Activated naive CD8-positive, alpha-beta T cell treated with anti-CD3 and anti-CD28 coated beads for 36 hours (primary cell): ENCODE data around the gene CCSER2. TPM values are rescaled to one million over a fixed set of nuclear protein-coding genes. Genes with fewer than 3 reads are reported as not detected.
A peak's percentile ranks its signal among the peaks of the same experiment; 100 is the strongest.
"Not testable (repeated sequence)": the region's sequence is repeated elsewhere in the genome, so short reads cannot be mapped to it uniquely, and the experiment has no call there.

Experiments used
- DNase-seq: peaks from one replicate; pipeline ENCODE4 v3.0.0; 2021
- H3K27ac Mint-ChIP-seq: one replicate; pipeline ENCODE4 v1.8.0; 2022; ENCODE audit warnings: mild to moderate bottlenecking, moderate library complexity, mixed read lengths
- H3K27me3 Mint-ChIP-seq: one replicate; pipeline ENCODE4 v1.8.0; 2022; ENCODE audit warnings: mild to moderate bottlenecking, mixed read lengths
- H3K36me3 Mint-ChIP-seq: one replicate; pipeline ENCODE4 v1.8.0; 2021; ENCODE audit warnings: mild to moderate bottlenecking, mixed read lengths
- H3K4me1 Mint-ChIP-seq: one replicate; pipeline ENCODE4 v1.8.0; 2021; ENCODE audit warnings: mixed read lengths
- H3K4me3 Mint-ChIP-seq: one replicate; pipeline ENCODE4 v1.8.0; 2022; ENCODE audit warnings: mild to moderate bottlenecking, moderate library complexity, mixed read lengths
- H3K9me3 Mint-ChIP-seq: one replicate; pipeline ENCODE4 v1.8.0; 2022; ENCODE audit warnings: mixed read lengths
- total RNA-seq, 2 experiments: library from RNA; stranded (reverse); gene quantifications; one replicate each; pipeline ENCODE4 v1.2.3, GENCODE V29; 2021

Gene CCSER2
- total RNA-seq, 2 experiments from 2014 or later = 42.4 to 43.8 TPM

- Mint-ChIP-seq H3K36me3 (no peaks in the 10 kb centered on the region), H3K27me3 (peaks cover 6% of the 10 kb centered on the region), H3K9me3 (no peaks in the 10 kb centered on the region), H3K27ac (no peak overlapping the region), H3K4me1 (peaks cover 10% of the 10 kb centered on the region), H3K4me3 (no peak overlapping the region)
- DNase-seq = no peak
Observed at GRCh38 chr10:84302223-84302622, 26.2 kb upstream of the CCSER2 start.

- no peak overlapping the region for H3K4me3 Mint-ChIP-seq
Observed at GRCh38 chr10:84306751-84307384, 21.5 kb upstream of the CCSER2 start.

GRCh38 chr10:84308021-84308420 is 20.4 kb upstream of the CCSER2 start:
- Mint-ChIP-seq H3K36me3 (no peaks in the 10 kb centered on the region), H3K9me3 (no peaks in the 10 kb centered on the region), H3K4me3 (no peak overlapping the region), H3K27ac (no peak overlapping the region), H3K4me1 (peaks cover 31% of the 10 kb centered on the region), H3K27me3 (peaks cover 3% of the 10 kb centered on the region)
- DNase-seq = no peak

More at GRCh38 chr10:84306751-84307384, 21.5 kb upstream of the CCSER2 start:
- Mint-ChIP-seq H3K36me3 (no peaks in the 10 kb centered on the region), H3K9me3 (no peaks in the 10 kb centered on the region), H3K27ac (peak overlapping the region; percentile 68), H3K27me3 (peaks cover 3% of the 10 kb centered on the region), H3K4me1 (peaks cover 31% of the 10 kb centered on the region)
- no peak for DNase-seq

- Mint-ChIP-seq H3K4me3 (peak overlapping the region; percentile 41), H3K36me3 (no peaks in the 10 kb centered on the region), H3K27me3 (peaks cover 3% of the 10 kb centered on the region), H3K27ac (peak overlapping the region; percentile 87), H3K9me3 (no peaks in the 10 kb centered on the region), H3K4me1 (peaks cover 31% of the 10 kb centered on the region)
- peak; percentile 52 for DNase-seq
Observed at GRCh38 chr10:84308481-84309304, 19.7 kb upstream of the CCSER2 start.

DNA sequence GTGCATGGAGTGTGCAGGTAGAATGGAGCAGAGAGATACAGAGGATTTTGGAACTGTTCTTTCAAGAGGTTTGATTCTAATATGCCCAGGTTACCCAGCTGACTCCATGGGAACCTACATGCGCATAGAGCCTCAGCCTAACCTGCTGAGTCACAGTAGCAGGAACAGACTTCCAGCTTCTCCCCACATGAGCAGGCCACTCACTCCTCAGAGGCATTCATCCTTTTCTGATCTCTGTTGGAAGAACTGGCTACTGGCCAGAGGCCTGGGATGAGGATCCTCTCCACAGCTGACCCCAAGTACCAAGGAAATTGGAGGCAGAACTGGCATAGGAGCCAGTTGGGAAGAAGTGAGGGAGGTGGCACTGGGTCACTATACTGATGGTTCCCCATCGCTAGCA is 17.9 kb upstream of the CCSER2 start:
- Mint-ChIP-seq H3K27me3 (peaks cover 3% of the 10 kb centered on the region), H3K27ac (no peak overlapping the region), H3K4me1 (peaks cover 41% of the 10 kb centered on the region), H3K9me3 (no peaks in the 10 kb centered on the region), H3K36me3 (no peaks in the 10 kb centered on the region), H3K4me3 (no peak overlapping the region)
- no peak for DNase-seq

DNA sequence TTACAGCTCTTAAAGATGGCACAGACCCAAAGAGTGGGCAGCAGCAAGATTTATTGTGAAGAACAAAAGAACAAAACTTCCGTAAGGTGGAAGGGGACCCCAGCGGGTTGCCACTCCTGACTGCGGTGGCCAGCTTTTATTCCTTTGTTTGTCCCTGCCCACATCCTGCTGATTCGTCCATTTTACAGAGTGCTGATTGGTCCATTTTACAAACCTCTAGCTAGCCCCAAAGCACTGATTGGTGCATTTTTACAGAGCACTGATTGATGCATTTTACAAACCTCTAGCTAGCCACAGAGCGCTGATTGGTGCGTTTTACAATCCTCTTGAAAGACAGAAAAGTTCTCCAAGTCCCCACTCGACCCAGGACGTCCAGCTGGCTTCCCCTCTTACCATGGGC is 16.8 kb upstream of the CCSER2 start:
- H3K4me3 Mint-ChIP-seq = no peak overlapping the region
- no peak overlapping the region for H3K27ac Mint-ChIP-seq
- peaks cover 37% of the 10 kb centered on the region for H3K4me1 Mint-ChIP-seq
- H3K27me3 Mint-ChIP-seq = peaks cover 4% of the 10 kb centered on the region
- no peak for DNase-seq
- no peaks in the 10 kb centered on the region for H3K9me3 Mint-ChIP-seq
- no peaks in the 10 kb centered on the region for H3K36me3 Mint-ChIP-seq

DNA sequence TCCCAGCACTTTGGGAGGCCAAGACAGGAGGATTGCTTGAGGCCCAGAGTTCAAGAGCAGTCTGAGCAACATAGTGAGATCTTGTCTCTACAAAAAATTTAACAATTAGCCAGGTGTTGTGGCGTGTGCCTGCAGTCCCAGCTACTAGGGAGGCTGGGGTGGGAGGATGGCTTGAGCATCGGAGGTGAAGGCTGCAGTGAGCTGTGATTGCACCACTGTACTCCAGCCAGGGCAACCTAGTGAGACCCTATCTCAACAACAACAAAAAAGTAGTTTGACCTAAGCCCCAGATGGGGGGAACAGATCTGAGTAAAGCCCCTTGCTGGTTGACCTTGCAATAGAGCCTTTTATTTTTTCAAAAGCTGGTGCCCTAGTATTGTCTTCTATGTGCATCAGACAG is 15.6 kb upstream of the CCSER2 start:
- Mint-ChIP-seq H3K36me3 (no peaks in the 10 kb centered on the region), H3K9me3 (no peaks in the 10 kb centered on the region), H3K27me3 (peaks cover 4% of the 10 kb centered on the region), H3K4me3 (no peak overlapping the region), H3K4me1 (peaks cover 31% of the 10 kb centered on the region), H3K27ac (no peak overlapping the region)
- no peak for DNase-seq

DNA sequence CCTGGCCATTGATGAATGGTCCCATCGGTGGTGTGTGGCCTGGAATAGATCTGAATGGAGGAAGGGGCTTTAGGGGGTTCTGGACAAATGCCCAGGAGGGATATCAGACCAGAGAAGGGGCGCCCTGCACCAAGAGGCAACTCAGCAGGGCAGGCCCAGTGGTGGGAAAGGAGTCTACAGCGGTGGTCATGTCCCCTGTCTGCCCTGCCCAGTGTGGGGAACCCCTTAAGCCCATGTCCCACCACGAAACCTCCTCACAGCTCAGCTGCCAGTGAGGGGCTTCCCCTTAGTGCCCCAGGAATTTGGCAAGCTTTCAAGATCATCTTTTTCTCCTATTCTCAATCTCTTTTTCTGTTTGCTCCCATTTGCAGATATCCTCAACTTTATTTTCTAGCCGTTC is 14.1 kb upstream of the CCSER2 start:
- no peaks in the 10 kb centered on the region for H3K36me3 Mint-ChIP-seq
- H3K27me3 Mint-ChIP-seq = peaks cover 8% of the 10 kb centered on the region
- DNase-seq = no peak
- H3K9me3 Mint-ChIP-seq = no peaks in the 10 kb centered on the region
- peaks cover 18% of the 10 kb centered on the region for H3K4me1 Mint-ChIP-seq
- H3K27ac Mint-ChIP-seq = peak overlapping the region; percentile 7
- no peak overlapping the region for H3K4me3 Mint-ChIP-seq

GRCh38 chr10:84317174-84317573 is 11.2 kb upstream of the CCSER2 start:
- Mint-ChIP-seq H3K36me3 (no peaks in the 10 kb centered on the region), H3K4me3 (no peak overlapping the region), H3K27me3 (peaks cover 8% of the 10 kb centered on the region), H3K4me1 (peaks cover 14% of the 10 kb centered on the region), H3K9me3 (no peaks in the 10 kb centered on the region), H3K27ac (no peak overlapping the region)
- no peak for DNase-seq

GRCh38 chr10:84321902-84322301 is 6.5 kb upstream of the CCSER2 start:
- no peak overlapping the region for H3K27ac Mint-ChIP-seq

GRCh38 chr10:84323566-84323965 is 4.8 kb upstream of the CCSER2 start:
- not testable (repeated sequence) for DNase-seq, H3K9me3 Mint-ChIP-seq, H3K27me3 Mint-ChIP-seq, H3K36me3 Mint-ChIP-seq, H3K27ac Mint-ChIP-seq, H3K4me1 Mint-ChIP-seq, H3K4me3 Mint-ChIP-seq

More at GRCh38 chr10:84321902-84322301, 6.5 kb upstream of the CCSER2 start:
- no peaks in the 10 kb centered on the region for H3K36me3 Mint-ChIP-seq
- no peak overlapping the region for H3K4me3 Mint-ChIP-seq
- no peaks in the 10 kb centered on the region for H3K9me3 Mint-ChIP-seq
- peaks cover 4% of the 10 kb centered on the region for H3K27me3 Mint-ChIP-seq
- DNase-seq = no peak
- peaks cover 5% of the 10 kb centered on the region for H3K4me1 Mint-ChIP-seq

DNA sequence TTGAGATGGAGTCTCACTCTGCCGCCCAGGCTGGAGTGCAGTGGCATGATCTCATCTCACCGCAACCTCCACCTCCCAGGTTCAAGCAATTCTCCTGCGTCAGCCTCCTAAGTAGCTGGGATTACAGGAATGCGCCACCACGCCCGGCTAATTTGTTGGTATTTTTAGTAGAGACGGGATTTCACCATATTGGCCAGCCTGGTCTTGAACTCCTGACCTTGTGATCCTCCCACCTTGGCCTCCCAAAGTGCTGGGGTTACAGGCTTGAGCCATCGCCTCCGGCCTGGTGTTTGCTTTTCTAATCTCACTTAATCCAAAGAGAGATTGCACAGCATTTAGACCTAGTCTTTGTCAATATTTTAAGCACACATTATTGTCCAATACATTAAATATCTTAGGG is 1.4 kb upstream of the CCSER2 start:
- H3K27me3 Mint-ChIP-seq, H3K36me3 Mint-ChIP-seq, H3K27ac Mint-ChIP-seq, H3K9me3 Mint-ChIP-seq, DNase-seq, H3K4me3 Mint-ChIP-seq: not testable (repeated sequence)
- H3K4me1 Mint-ChIP-seq = peaks cover 28% of the 10 kb centered on the region

- peak overlapping the region; percentile 99 for H3K27ac Mint-ChIP-seq
- no peaks in the 10 kb centered on the region for H3K27me3 Mint-ChIP-seq
Observed at GRCh38 chr10:84329196-84329611, 815 bp downstream of the CCSER2 start.

DNA sequence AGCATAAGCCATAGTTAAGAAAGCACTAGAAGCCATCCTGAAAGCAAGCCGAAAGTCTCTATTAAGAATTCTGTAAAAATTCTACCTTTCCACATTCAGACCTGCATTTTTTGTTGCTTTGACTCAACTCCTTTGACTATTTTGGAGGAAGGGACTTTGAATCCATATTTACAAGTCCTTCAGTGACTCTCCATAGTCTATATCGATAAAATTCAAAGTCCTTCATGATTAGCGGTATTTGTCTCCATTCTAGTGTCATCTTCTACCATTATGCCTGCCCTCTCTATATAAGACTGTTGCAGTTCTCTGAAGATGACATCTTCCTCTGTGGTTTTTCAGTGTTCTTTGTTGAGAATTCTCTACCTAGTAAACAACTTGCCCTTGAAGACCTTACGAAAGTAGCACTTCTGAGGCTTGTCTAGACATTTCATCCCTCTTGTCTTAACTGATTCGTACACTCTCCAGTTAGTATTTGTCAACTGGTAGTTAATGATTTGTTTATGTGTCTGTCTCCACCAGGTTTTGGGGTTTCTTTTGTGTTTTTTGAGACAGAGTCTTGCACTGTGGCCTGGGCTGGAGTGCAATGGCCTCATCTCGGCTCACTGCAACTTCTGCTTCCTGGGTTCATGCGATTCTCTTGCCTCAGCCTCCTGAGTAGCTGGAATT is 1.7 kb downstream of the CCSER2 start:
- no peak for DNase-seq
- Mint-ChIP-seq H3K4me3 (peak overlapping the region; percentile 93), H3K36me3 (peaks cover 2% of the 10 kb centered on the region), H3K9me3 (no peaks in the 10 kb centered on the region), H3K27me3 (no peaks in the 10 kb centered on the region), H3K27ac (peak overlapping the region; percentile 99), H3K4me1 (peaks cover 48% of the 10 kb centered on the region)

More at GRCh38 chr10:84329196-84329611, 815 bp downstream of the CCSER2 start:
- Mint-ChIP-seq H3K9me3 (no peaks in the 10 kb centered on the region), H3K4me3 (peak overlapping the region; percentile 93), H3K36me3 (peaks cover 2% of the 10 kb centered on the region), H3K4me1 (peaks cover 40% of the 10 kb centered on the region)
- DNase-seq = peak; percentile 77

- Mint-ChIP-seq H3K27me3 (no peaks in the 10 kb centered on the region), H3K4me1 (peaks cover 48% of the 10 kb centered on the region), H3K4me3 (peak overlapping the region; percentile 93)
Observed at GRCh38 chr10:84331091-84331490, 2.7 kb downstream of the CCSER2 start.

More at GRCh38 chr10:84331091-84331490, 2.7 kb downstream of the CCSER2 start:
- peak overlapping the region; percentile 99 for H3K27ac Mint-ChIP-seq
- H3K9me3 Mint-ChIP-seq = no peaks in the 10 kb centered on the region
- DNase-seq = no peak
- H3K36me3 Mint-ChIP-seq = peaks cover 2% of the 10 kb centered on the region
